ENCODE measurements around the gene CD3G. TPM values are rescaled to one million over a fixed set of nuclear protein-coding genes. Genes with fewer than 3 reads are reported as not detected.

Gene CD3G
- polyA plus RNA-seq, 4 donors: 0.45 to 7.3 (median 1.4) TPM

DNA sequence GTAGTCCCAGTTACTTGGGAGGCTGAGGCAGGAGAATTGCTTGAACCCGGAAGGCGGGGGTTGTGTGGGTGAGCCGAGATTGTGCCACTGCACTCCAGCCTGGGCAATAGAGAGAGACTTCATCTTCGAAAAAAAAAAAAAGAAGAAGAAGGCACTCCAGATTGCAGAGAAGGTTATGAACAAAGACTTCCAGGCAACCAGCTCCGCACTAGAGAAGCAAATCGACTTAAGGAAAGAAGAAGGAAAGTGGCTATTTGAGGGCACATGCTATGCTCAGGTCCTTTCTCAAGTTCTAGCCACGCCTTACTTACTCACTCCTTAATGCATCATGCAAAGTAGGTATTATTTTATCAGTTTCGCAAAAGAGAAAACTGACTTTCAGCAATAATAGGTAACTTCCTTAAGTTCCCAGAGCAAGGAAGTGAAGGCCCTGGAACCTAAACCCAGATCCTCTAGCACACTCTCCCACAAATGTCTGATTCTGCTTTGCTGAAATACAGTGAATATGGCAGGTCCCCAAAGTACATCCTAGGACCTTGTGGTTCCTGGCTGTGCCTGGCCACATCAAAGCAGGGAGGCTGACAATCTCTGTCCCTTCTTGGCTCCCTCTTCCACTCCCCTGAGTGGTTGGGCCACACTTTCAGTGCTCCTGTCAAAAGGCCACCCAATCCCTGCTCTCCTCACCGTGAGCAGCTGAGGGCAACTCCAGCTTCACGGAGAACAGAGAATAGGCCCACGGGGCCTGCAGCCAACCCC, 25.4 kb upstream of the CD3G start:
- WGBS, 3 donors: 88 to 92% (median 90%) methylated on average over 11 of the region's 11 CpGs
- Histone ChIP-seq H3K27ac (ENCODE audit: low read depth in 1 of 3, low read length in 2 of 3) (peak overlapping the region in 1 of 3 donors; percentile 8), H3K36me3 (ENCODE audit: control insufficient read depth in 3 of 3, insufficient read depth in 2 of 3, low read depth in 1 of 3, low read length in 3 of 3) (no peaks in the 10 kb centered on the region), H3K9me3 (ENCODE audit: control insufficient read depth in 2 of 2, insufficient read depth in 1 of 2, low read depth in 1 of 2, low read length in 1 of 2) (no peaks in the 10 kb centered on the region), H3K4me1 (ENCODE audit: control insufficient read depth in 3 of 3, insufficient read depth in 2 of 3, low read depth in 1 of 3, low read length in 2 of 3) (peaks cover 4 to 27% (median 6%) of the 10 kb centered on the region in 3 donors), H3K4me3 (ENCODE audit: low read depth in 1 of 3, low read length in 3 of 3) (no peak overlapping the region), H3K27me3 (ENCODE audit: control insufficient read depth in 3 of 3, insufficient read depth in 3 of 3, low read length in 3 of 3) (no peaks in the 10 kb centered on the region)
- FAIRE-seq: no peak
- no peak for DNase-seq

GRCh38 chr11:118319337-118319707, 24.8 kb upstream of the CD3G start:
- WGBS, 3 donors: 60 to 71% (median 64%) methylated on average over 1 of the region's 1 CpG
- DNase-seq (no peak), FAIRE-seq (no peak)
- Histone ChIP-seq H3K9me3 (ENCODE audit: control insufficient read depth in 2 of 2, insufficient read depth in 1 of 2, low read depth in 1 of 2, low read length in 1 of 2) (no peaks in the 10 kb centered on the region), H3K27ac (ENCODE audit: low read depth in 1 of 3, low read length in 2 of 3) (peak overlapping the region in 1 of 3 donors; percentile 8), H3K4me3 (ENCODE audit: low read depth in 1 of 3, low read length in 3 of 3) (no peak overlapping the region), H3K27me3 (ENCODE audit: control insufficient read depth in 3 of 3, insufficient read depth in 3 of 3, low read length in 3 of 3) (no peaks in the 10 kb centered on the region), H3K4me1 (ENCODE audit: control insufficient read depth in 3 of 3, insufficient read depth in 2 of 3, low read depth in 1 of 3, low read length in 2 of 3) (peaks cover 4 to 27% (median 6%) of the 10 kb centered on the region in 3 donors), H3K36me3 (ENCODE audit: control insufficient read depth in 3 of 3, insufficient read depth in 2 of 3, low read depth in 1 of 3, low read length in 3 of 3) (no peaks in the 10 kb centered on the region)

DNA sequence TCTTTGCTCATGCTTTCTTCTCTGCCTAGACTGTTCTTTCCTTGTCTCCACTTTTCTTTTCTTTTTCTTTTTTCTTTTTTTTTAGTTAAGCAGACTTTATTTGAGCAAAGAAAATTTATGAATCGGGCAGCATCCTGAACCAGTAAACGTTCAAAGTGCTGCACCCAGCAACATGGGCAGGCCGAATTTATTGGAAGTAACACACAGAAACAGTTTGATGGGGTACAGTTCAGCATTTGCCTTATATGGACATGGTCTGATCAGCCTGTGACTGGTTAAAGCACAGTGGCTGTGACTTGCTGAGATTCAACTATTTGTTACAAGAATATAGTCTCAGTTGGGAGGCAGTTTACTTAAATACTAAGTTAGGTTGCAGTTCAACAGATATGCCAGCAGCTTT, 23.6 kb upstream of the CD3G start:
- 81 to 96% (median 85%) methylated on average over 3 of the region's 3 CpGs for WGBS, 3 donors
- H3K27ac ChIP-seq (ENCODE audit: low read depth in 1 of 3, low read length in 2 of 3): no peak overlapping the region
- H3K9me3 ChIP-seq (ENCODE audit: control insufficient read depth in 2 of 2, insufficient read depth in 1 of 2, low read depth in 1 of 2, low read length in 1 of 2): no peaks in the 10 kb centered on the region
- H3K27me3 ChIP-seq (ENCODE audit: control insufficient read depth in 3 of 3, insufficient read depth in 3 of 3, low read length in 3 of 3): no peaks in the 10 kb centered on the region
- H3K4me3 ChIP-seq (ENCODE audit: low read depth in 1 of 3, low read length in 3 of 3): no peak overlapping the region
- FAIRE-seq (no peak), DNase-seq (no peak)
- no peaks in the 10 kb centered on the region for H3K36me3 ChIP-seq (ENCODE audit: control insufficient read depth in 3 of 3, insufficient read depth in 2 of 3, low read depth in 1 of 3, low read length in 3 of 3)
- H3K4me1 ChIP-seq (ENCODE audit: control insufficient read depth in 3 of 3, insufficient read depth in 2 of 3, low read depth in 1 of 3, low read length in 2 of 3): peaks cover 0 to 18% (median 6%) of the 10 kb centered on the region in 3 donors

DNA sequence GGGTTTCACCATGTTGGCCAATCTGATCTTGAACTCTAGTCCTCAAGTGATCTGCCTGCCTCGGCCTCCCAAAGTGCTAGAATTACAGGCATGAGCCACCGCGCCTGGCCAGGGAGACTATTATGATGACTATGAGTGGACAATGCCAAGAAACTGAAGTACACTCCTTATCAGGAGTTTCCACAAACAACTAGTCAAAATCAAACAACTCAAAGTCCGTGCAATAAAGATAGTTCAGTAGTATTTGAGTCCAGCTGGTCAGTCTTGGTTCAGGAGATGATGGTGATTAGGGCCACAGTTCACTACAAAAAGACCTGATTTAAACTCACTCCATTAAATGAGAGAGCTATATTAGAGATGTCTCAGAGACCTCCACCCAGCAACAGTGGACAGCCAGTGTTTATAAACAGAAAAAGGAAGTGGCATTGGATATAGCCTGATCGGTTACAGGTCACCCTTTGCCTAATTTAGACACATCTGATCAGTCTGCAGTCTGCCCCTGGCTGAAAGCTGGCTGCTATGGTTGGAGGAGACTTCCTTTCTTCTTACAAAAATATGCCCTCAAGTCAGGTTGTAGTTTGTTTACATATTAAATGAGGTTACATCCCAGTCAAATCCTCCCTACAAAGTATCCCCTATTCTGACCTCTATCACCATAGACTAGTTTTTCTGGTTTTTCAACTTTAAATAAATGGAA, 22.6 kb upstream of the CD3G start:
- Histone ChIP-seq H3K9me3 (ENCODE audit: control insufficient read depth in 2 of 2, insufficient read depth in 1 of 2, low read depth in 1 of 2, low read length in 1 of 2) (no peaks in the 10 kb centered on the region), H3K27me3 (ENCODE audit: control insufficient read depth in 3 of 3, insufficient read depth in 3 of 3, low read length in 3 of 3) (no peaks in the 10 kb centered on the region), H3K36me3 (ENCODE audit: control insufficient read depth in 3 of 3, insufficient read depth in 2 of 3, low read depth in 1 of 3, low read length in 3 of 3) (no peaks in the 10 kb centered on the region), H3K4me1 (ENCODE audit: control insufficient read depth in 3 of 3, insufficient read depth in 2 of 3, low read depth in 1 of 3, low read length in 2 of 3) (peaks cover 0 to 18% (median 6%) of the 10 kb centered on the region in 3 donors), H3K4me3 (ENCODE audit: low read depth in 1 of 3, low read length in 3 of 3) (no peak overlapping the region), H3K27ac (ENCODE audit: low read depth in 1 of 3, low read length in 2 of 3) (peak overlapping the region in 1 of 3 donors; percentile 46)
- WGBS, 3 donors: 15 to 47% (median 23%) methylated on average over 5 of the region's 5 CpGs
- DNase-seq (peak; percentile 66 to 91), FAIRE-seq (no peak)

DNA sequence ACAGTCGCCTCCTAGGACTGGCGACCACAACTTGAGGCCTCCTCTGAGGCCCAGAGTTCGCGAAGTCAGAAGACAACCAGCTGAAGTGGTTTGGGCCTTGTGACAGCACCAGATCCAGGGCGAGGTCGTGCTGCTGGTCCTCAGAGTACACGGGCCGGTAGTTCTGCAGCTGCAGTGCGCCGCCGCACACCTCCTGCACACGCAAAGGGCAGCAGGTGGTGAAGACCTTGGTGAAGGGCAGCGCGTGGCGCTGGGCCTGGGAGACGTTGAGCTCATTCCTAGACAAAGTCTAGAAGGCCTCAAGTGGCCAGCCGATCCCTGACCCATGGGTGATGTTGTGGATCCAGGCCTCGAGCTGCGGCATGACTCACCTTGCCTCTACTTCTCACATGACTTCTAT, 21.4 kb upstream of the CD3G start:
- Histone ChIP-seq H3K4me3 (ENCODE audit: low read depth in 1 of 3, low read length in 3 of 3) (no peak overlapping the region), H3K27me3 (ENCODE audit: control insufficient read depth in 3 of 3, insufficient read depth in 3 of 3, low read length in 3 of 3) (no peaks in the 10 kb centered on the region), H3K27ac (ENCODE audit: low read depth in 1 of 3, low read length in 2 of 3) (no peak overlapping the region), H3K9me3 (ENCODE audit: control insufficient read depth in 2 of 2, insufficient read depth in 1 of 2, low read depth in 1 of 2, low read length in 1 of 2) (no peaks in the 10 kb centered on the region), H3K4me1 (ENCODE audit: control insufficient read depth in 3 of 3, insufficient read depth in 2 of 3, low read depth in 1 of 3, low read length in 2 of 3) (peaks cover 0 to 14% (median 6%) of the 10 kb centered on the region in 3 donors), H3K36me3 (ENCODE audit: control insufficient read depth in 3 of 3, insufficient read depth in 2 of 3, low read depth in 1 of 3, low read length in 3 of 3) (no peaks in the 10 kb centered on the region)
- 93 to 97% (median 96%) methylated on average over 19 of the region's 19 CpGs for WGBS, 3 donors
- DNase-seq: no peak
- no peak for FAIRE-seq

GRCh38 chr11:118325283-118325682, 18.9 kb upstream of the CD3G start:
- no peaks in the 10 kb centered on the region for H3K27me3 ChIP-seq (ENCODE audit: control insufficient read depth in 3 of 3, insufficient read depth in 3 of 3, low read length in 3 of 3)
- H3K9me3 ChIP-seq (ENCODE audit: control insufficient read depth in 2 of 2, insufficient read depth in 1 of 2, low read depth in 1 of 2, low read length in 1 of 2): no peaks in the 10 kb centered on the region
- no peak overlapping the region for H3K4me3 ChIP-seq (ENCODE audit: low read depth in 1 of 3, low read length in 3 of 3)
- no peak for DNase-seq
- H3K36me3 ChIP-seq (ENCODE audit: control insufficient read depth in 3 of 3, insufficient read depth in 2 of 3, low read depth in 1 of 3, low read length in 3 of 3): no peaks in the 10 kb centered on the region
- no peak for FAIRE-seq
- H3K27ac ChIP-seq (ENCODE audit: low read depth in 1 of 3, low read length in 2 of 3): no peak overlapping the region
- H3K4me1 ChIP-seq (ENCODE audit: control insufficient read depth in 3 of 3, insufficient read depth in 2 of 3, low read depth in 1 of 3, low read length in 2 of 3): peaks cover 0 to 10% (median 3%) of the 10 kb centered on the region in 3 donors

GRCh38 chr11:118328745-118329144, 15.4 kb upstream of the CD3G start:
- DNase-seq: no peak
- no peaks in the 10 kb centered on the region for H3K36me3 ChIP-seq (ENCODE audit: control insufficient read depth in 3 of 3, insufficient read depth in 2 of 3, low read depth in 1 of 3, low read length in 3 of 3)

GRCh38 chr11:118334745-118335144, 9.4 kb upstream of the CD3G start:
- no peaks in the 10 kb centered on the region for H3K27me3 ChIP-seq (ENCODE audit: control insufficient read depth in 3 of 3, insufficient read depth in 3 of 3, low read length in 3 of 3)
- H3K36me3 ChIP-seq (ENCODE audit: control insufficient read depth in 3 of 3, insufficient read depth in 2 of 3, low read depth in 1 of 3, low read length in 3 of 3): no peaks in the 10 kb centered on the region
- H3K27ac ChIP-seq (ENCODE audit: low read depth in 1 of 3, low read length in 2 of 3): no peak overlapping the region
- DNase-seq (no peak), FAIRE-seq (no peak)
- H3K4me1 ChIP-seq (ENCODE audit: control insufficient read depth in 3 of 3, insufficient read depth in 2 of 3, low read depth in 1 of 3, low read length in 2 of 3): peaks cover 0 to 11% (median 0%) of the 10 kb centered on the region in 3 donors
- 65 to 78% (median 78%) methylated on average over 1 of the region's 1 CpG for WGBS, 3 donors
- no peak overlapping the region for H3K4me3 ChIP-seq (ENCODE audit: low read depth in 1 of 3, low read length in 3 of 3)
- H3K9me3 ChIP-seq (ENCODE audit: control insufficient read depth in 2 of 2, insufficient read depth in 1 of 2, low read depth in 1 of 2, low read length in 1 of 2): no peaks in the 10 kb centered on the region

More at GRCh38 chr11:118328745-118329144, 15.4 kb upstream of the CD3G start:
- H3K9me3 ChIP-seq (ENCODE audit: control insufficient read depth in 2 of 2, insufficient read depth in 1 of 2, low read depth in 1 of 2, low read length in 1 of 2): no peaks in the 10 kb centered on the region
- no peak overlapping the region for H3K27ac ChIP-seq (ENCODE audit: low read depth in 1 of 3, low read length in 2 of 3)
- H3K27me3 ChIP-seq (ENCODE audit: control insufficient read depth in 3 of 3, insufficient read depth in 3 of 3, low read length in 3 of 3): no peaks in the 10 kb centered on the region
- no peak overlapping the region for H3K4me3 ChIP-seq (ENCODE audit: low read depth in 1 of 3, low read length in 3 of 3)
- H3K4me1 ChIP-seq (ENCODE audit: control insufficient read depth in 3 of 3, insufficient read depth in 2 of 3, low read depth in 1 of 3, low read length in 2 of 3): no peaks in the 10 kb centered on the region
- no peak for FAIRE-seq
